ENCODE measurements around the gene MIA2. TPM values are rescaled to one million over a fixed set of nuclear protein-coding genes. Genes with fewer than 3 reads are reported as not detected.

The MIA2 gene
- total and polyA plus RNA-seq, 2 experiments from 2014 or later, result 9.5 to 10.9 TPM

DNA sequence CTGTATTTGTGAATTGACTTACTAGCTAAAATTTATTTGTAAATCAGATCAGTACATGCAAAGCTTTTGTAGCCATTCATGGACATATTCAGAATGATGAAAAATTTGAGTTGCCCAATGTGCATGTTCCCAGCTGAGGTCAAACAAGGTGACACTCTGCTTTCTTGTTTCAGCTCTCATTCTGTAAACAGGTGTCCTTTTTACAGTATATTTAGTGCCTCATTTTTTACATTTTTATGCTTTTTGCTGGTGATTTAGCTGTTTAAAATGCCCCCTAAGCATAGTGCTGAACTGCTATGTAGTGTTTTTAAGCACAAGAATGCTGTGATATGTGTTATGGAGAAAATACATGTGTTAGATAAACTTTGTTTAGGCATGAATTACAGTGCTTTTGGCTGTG, 76.3 kb downstream of the MIA2 start:
- no peak for TF ChIP-seq EZH2 (IDR thresholded peaks at IDR 0.05; ENCODE audit: low read depth, unreplicated experiment)
- TF ChIP-seq, protein P1, sequence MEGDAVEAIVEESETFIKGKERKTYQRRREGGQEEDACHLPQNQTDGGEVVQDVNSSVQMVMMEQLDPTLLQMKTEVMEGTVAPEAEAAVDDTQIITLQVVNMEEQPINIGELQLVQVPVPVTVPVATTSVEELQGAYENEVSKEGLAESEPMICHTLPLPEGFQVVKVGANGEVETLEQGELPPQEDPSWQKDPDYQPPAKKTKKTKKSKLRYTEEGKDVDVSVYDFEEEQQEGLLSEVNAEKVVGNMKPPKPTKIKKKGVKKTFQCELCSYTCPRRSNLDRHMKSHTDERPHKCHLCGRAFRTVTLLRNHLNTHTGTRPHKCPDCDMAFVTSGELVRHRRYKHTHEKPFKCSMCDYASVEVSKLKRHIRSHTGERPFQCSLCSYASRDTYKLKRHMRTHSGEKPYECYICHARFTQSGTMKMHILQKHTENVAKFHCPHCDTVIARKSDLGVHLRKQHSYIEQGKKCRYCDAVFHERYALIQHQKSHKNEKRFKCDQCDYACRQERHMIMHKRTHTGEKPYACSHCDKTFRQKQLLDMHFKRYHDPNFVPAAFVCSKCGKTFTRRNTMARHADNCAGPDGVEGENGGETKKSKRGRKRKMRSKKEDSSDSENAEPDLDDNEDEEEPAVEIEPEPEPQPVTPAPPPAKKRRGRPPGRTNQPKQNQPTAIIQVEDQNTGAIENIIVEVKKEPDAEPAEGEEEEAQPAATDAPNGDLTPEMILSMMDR (conservative IDR thresholded peaks at IDR 0.05; ENCODE audit: low read depth in 2 of 2), result no peak
- no peak for TF ChIP-seq JUNB (IDR thresholded peaks at IDR 0.05; ENCODE audit: unreplicated experiment)
- TF ChIP-seq, protein P2, sequence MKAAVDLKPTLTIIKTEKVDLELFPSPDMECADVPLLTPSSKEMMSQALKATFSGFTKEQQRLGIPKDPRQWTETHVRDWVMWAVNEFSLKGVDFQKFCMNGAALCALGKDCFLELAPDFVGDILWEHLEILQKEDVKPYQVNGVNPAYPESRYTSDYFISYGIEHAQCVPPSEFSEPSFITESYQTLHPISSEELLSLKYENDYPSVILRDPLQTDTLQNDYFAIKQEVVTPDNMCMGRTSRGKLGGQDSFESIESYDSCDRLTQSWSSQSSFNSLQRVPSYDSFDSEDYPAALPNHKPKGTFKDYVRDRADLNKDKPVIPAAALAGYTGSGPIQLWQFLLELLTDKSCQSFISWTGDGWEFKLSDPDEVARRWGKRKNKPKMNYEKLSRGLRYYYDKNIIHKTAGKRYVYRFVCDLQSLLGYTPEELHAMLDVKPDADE (IDR thresholded peaks at IDR 0.05), result no peak
- TF ChIP-seq, protein P3, sequence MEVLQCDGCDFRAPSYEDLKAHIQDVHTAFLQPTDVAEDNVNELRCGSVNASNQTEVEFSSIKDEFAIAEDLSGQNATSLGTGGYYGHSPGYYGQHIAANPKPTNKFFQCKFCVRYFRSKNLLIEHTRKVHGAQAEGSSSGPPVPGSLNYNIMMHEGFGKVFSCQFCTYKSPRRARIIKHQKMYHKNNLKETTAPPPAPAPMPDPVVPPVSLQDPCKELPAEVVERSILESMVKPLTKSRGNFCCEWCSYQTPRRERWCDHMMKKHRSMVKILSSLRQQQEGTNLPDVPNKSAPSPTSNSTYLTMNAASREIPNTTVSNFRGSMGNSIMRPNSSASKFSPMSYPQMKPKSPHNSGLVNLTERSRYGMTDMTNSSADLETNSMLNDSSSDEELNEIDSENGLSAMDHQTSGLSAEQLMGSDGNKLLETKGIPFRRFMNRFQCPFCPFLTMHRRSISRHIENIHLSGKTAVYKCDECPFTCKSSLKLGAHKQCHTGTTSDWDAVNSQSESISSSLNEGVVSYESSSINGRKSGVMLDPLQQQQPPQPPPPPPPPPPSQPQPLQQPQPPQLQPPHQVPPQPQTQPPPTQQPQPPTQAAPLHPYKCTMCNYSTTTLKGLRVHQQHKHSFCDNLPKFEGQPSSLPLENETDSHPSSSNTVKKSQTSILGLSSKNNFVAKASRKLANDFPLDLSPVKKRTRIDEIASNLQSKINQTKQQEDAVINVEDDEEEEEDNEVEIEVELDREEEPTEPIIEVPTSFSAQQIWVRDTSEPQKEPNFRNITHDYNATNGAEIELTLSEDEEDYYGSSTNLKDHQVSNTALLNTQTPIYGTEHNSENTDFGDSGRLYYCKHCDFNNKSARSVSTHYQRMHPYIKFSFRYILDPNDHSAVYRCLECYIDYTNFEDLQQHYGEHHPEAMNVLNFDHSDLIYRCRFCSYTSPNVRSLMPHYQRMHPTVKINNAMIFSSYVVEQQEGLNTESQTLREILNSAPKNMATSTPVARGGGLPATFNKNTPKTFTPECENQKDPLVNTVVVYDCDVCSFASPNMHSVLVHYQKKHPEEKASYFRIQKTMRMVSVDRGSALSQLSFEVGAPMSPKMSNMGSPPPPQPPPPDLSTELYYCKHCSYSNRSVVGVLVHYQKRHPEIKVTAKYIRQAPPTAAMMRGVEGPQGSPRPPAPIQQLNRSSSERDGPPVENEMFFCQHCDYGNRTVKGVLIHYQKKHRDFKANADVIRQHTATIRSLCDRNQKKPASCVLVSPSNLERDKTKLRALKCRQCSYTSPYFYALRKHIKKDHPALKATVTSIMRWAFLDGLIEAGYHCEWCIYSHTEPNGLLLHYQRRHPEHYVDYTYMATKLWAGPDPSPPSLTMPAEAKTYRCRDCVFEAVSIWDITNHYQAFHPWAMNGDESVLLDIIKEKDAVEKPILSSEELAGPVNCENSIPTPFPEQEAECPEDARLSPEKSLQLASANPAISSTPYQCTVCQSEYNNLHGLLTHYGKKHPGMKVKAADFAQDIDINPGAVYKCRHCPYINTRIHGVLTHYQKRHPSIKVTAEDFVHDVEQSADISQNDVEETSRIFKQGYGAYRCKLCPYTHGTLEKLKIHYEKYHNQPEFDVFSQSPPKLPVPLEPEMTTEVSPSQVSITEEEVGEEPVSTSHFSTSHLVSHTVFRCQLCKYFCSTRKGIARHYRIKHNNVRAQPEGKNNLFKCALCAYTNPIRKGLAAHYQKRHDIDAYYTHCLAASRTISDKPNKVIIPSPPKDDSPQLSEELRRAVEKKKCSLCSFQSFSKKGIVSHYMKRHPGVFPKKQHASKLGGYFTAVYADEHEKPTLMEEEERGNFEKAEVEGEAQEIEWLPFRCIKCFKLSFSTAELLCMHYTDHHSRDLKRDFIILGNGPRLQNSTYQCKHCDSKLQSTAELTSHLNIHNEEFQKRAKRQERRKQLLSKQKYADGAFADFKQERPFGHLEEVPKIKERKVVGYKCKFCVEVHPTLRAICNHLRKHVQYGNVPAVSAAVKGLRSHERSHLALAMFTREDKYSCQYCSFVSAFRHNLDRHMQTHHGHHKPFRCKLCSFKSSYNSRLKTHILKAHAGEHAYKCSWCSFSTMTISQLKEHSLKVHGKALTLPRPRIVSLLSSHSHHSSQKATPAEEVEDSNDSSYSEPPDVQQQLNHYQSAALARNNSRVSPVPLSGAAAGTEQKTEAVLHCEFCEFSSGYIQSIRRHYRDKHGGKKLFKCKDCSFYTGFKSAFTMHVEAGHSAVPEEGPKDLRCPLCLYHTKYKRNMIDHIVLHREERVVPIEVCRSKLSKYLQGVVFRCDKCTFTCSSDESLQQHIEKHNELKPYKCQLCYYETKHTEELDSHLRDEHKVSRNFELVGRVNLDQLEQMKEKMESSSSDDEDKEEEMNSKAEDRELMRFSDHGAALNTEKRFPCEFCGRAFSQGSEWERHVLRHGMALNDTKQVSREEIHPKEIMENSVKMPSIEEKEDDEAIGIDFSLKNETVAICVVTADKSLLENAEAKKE (CRISPR knock-in tag; IDR thresholded peaks at IDR 0.05), result no peak
- TF ChIP-seq CREB1 (CRISPR knock-in tag; IDR thresholded peaks at IDR 0.05; ENCODE audit: low read depth), result no peak
- TF ChIP-seq ZNF331 (CRISPR knock-in tag; IDR thresholded peaks at IDR 0.05; ENCODE audit: low read depth), result no peak
- no peak for TF ChIP-seq POLR2AphosphoS5 (IDR thresholded peaks at IDR 0.05; ENCODE audit: low read depth)
- TF ChIP-seq, protein P4, sequence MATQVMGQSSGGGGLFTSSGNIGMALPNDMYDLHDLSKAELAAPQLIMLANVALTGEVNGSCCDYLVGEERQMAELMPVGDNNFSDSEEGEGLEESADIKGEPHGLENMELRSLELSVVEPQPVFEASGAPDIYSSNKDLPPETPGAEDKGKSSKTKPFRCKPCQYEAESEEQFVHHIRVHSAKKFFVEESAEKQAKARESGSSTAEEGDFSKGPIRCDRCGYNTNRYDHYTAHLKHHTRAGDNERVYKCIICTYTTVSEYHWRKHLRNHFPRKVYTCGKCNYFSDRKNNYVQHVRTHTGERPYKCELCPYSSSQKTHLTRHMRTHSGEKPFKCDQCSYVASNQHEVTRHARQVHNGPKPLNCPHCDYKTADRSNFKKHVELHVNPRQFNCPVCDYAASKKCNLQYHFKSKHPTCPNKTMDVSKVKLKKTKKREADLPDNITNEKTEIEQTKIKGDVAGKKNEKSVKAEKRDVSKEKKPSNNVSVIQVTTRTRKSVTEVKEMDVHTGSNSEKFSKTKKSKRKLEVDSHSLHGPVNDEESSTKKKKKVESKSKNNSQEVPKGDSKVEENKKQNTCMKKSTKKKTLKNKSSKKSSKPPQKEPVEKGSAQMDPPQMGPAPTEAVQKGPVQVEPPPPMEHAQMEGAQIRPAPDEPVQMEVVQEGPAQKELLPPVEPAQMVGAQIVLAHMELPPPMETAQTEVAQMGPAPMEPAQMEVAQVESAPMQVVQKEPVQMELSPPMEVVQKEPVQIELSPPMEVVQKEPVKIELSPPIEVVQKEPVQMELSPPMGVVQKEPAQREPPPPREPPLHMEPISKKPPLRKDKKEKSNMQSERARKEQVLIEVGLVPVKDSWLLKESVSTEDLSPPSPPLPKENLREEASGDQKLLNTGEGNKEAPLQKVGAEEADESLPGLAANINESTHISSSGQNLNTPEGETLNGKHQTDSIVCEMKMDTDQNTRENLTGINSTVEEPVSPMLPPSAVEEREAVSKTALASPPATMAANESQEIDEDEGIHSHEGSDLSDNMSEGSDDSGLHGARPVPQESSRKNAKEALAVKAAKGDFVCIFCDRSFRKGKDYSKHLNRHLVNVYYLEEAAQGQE (IDR thresholded peaks at IDR 0.05; ENCODE audit: unreplicated experiment), result no peak
- TF ChIP-seq ZNF114 (CRISPR knock-in tag; IDR thresholded peaks at IDR 0.05), result no peak
- TF ChIP-seq NANOG (IDR thresholded peaks at IDR 0.05; ENCODE audit: borderline replicate concordance), result no peak
- Histone ChIP-seq H3K4me1 (ENCODE audit: insufficient read depth) (no peaks in the 10 kb centered on the region), H3K79me2 (replicated peaks; ENCODE audit: insufficient read depth) (no peaks in the 10 kb centered on the region), H3K4me2 (no peak overlapping the region), H4K20me1 (replicated peaks; ENCODE audit: insufficient read depth) (0 out of 2 replicates have a peak, but pooled peaks cover 2% of the 10 kb centered on the region), H3F3A (replicated peaks; ENCODE audit: low read depth) (no peaks in the 10 kb centered on the region), H3K4me3 (no peak overlapping the region), H2AFZ (no peak overlapping the region), H3K27me3 (ENCODE audit: insufficient read depth) (no peaks in the 10 kb centered on the region), H3K27ac (ENCODE audit: low read depth) (no peak overlapping the region), H3K9me2 (ENCODE audit: insufficient read depth) (no peaks in the 10 kb centered on the region), H3K36me3 (ENCODE audit: insufficient read depth) (no peaks in the 10 kb centered on the region)
- Mint-ChIP-seq H3K4me3 (no peak overlapping the region), H3K4me1 (no peaks in the 10 kb centered on the region), H3K27ac (no peak overlapping the region), H3K9me3 (no peaks in the 10 kb centered on the region), H3K27me3 (ENCODE audit: insufficient read depth, low read depth, poor library complexity) (no peaks in the 10 kb centered on the region), H3K36me3 (ENCODE audit: low read depth) (no peaks in the 10 kb centered on the region)
- no peak for ATAC-seq
- no peak for DNase-seq (ENCODE audit: low spot score)
